T-helper 1 cell treated with Interleukin-12 subunit alpha and Interleukin-12 subunit beta and Interleukin-4 antibody, amounts not matched to agents 30 μg/mL and 1 μg/mL, for 36 hours (primary cell): ENCODE results near the gene B3GAT1.

Experiments used
- H3K27ac Mint-ChIP-seq: one replicate; pipeline ENCODE4 v1.8.0; 2021; ENCODE audit warnings: mild to moderate bottlenecking, mixed read lengths
- H3K27me3 Mint-ChIP-seq: one replicate; pipeline ENCODE4 v1.8.0; 2021; ENCODE audit warnings: low read depth, mixed read lengths
- H3K36me3 Mint-ChIP-seq: one replicate; pipeline ENCODE4 v1.8.0; 2021; ENCODE audit warnings: low read depth, mixed read lengths
- H3K4me1 Mint-ChIP-seq: one replicate; pipeline ENCODE4 v1.8.0; 2021; ENCODE audit warnings: low read depth, mixed read lengths
- H3K4me3 Mint-ChIP-seq: one replicate; pipeline ENCODE4 v1.8.0; 2021; ENCODE audit warnings: mild to moderate bottlenecking, moderate library complexity, mixed read lengths
- H3K9me3 Mint-ChIP-seq: one replicate; pipeline ENCODE4 v1.8.0; 2021; ENCODE audit warnings: mixed read lengths

The B3GAT1 gene

DNA sequence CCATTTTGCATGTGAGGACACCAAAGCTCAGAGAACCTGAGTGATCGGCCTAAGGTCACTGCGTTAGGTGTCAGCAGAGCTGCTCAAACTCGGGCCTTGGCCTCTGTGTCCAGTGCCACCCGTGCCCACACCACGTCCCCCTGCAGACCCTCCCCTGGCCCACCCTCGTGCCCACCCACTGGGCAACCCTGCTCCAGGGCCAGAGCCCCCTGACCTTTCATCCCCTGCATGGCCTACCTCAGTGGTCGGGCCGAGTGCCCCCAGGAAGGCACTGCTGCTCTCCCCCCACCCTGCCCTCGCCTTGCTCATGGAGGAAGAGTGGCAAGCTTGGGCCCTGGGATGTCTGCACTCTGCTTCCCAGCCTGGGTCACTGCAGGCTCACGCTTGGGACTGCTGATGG is 17.7 kb downstream of the B3GAT1 start:
- Mint-ChIP-seq H3K27ac (no peak overlapping the region), H3K9me3 (no peaks in the 10 kb centered on the region), H3K4me1 (no peaks in the 10 kb centered on the region), H3K4me3 (no peak overlapping the region), H3K36me3 (no peaks in the 10 kb centered on the region), H3K27me3 (no peaks in the 10 kb centered on the region)

DNA sequence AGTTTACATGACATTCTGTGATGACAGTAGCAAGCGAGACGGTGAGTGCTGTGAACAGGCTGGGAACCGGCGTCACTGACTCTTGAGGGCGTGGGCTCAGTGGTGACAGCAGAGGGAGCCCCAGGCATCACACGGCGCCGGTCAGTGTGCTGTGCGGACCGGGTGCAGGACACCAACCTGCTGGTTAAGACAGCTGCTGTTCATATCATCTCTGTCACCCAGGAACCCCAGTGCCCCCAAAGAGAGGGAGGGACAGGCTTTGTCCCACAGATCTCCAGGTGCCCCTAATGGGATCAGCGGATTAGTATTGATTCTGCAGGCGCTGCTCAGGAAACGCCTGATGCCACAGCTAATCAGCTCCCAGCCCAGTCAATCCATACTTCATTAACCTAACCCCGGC is 18.4 kb downstream of the B3GAT1 start:
- Mint-ChIP-seq H3K27me3 (no peaks in the 10 kb centered on the region), H3K4me1 (no peaks in the 10 kb centered on the region), H3K27ac (no peak overlapping the region), H3K9me3 (no peaks in the 10 kb centered on the region), H3K4me3 (no peak overlapping the region), H3K36me3 (no peaks in the 10 kb centered on the region)

GRCh38 chr11:134392953-134393615 is 19.0 kb downstream of the B3GAT1 start:
- H3K27ac Mint-ChIP-seq: no peak overlapping the region
- H3K9me3 Mint-ChIP-seq: no peaks in the 10 kb centered on the region
- H3K4me1 Mint-ChIP-seq: no peaks in the 10 kb centered on the region
- no peak overlapping the region for H3K4me3 Mint-ChIP-seq
- no peaks in the 10 kb centered on the region for H3K36me3 Mint-ChIP-seq
- H3K27me3 Mint-ChIP-seq: no peaks in the 10 kb centered on the region

DNA sequence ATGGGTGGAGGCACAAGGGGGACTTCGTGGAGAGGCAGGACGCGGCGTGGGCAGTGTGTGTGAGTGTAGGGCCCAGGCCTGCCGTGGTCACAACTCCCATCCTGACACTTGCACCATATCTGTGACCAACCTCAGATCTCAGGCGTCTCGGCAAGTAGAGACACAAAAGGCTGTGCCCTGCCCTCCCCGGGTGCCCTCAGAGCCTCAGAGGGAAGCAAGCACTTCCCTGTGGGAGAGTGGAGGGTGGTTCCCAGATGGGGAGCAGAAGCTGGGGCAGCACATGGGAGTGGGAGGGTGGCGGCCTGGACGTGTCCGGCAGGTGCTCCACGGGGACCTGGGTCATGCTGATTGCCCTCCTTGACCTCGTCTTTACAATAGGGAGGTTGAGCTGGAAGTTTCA is 20.4 kb downstream of the B3GAT1 start:
- H3K27ac Mint-ChIP-seq: no peak overlapping the region

GRCh38 chr11:134390706-134391569 is 21.1 kb downstream of the B3GAT1 start:
- H3K4me1 Mint-ChIP-seq: peaks cover 15% of the 10 kb centered on the region

More for the DNA sequence above, 20.4 kb downstream of the B3GAT1 start:
- Mint-ChIP-seq H3K36me3 (no peaks in the 10 kb centered on the region), H3K9me3 (no peaks in the 10 kb centered on the region), H3K4me1 (peaks cover 9% of the 10 kb centered on the region), H3K27me3 (peaks cover 7% of the 10 kb centered on the region), H3K4me3 (no peak overlapping the region)

GRCh38 chr11:134389464-134390180 is 22.4 kb downstream of the B3GAT1 start:
- peaks cover 12% of the 10 kb centered on the region for H3K27me3 Mint-ChIP-seq
- H3K9me3 Mint-ChIP-seq: no peaks in the 10 kb centered on the region
- no peak overlapping the region for H3K4me3 Mint-ChIP-seq
- peaks cover 17% of the 10 kb centered on the region for H3K4me1 Mint-ChIP-seq
- no peak overlapping the region for H3K27ac Mint-ChIP-seq
- H3K36me3 Mint-ChIP-seq: no peaks in the 10 kb centered on the region

More at GRCh38 chr11:134390706-134391569, 21.1 kb downstream of the B3GAT1 start:
- Mint-ChIP-seq H3K9me3 (no peaks in the 10 kb centered on the region), H3K4me3 (no peak overlapping the region), H3K27ac (no peak overlapping the region), H3K36me3 (no peaks in the 10 kb centered on the region), H3K27me3 (peaks cover 7% of the 10 kb centered on the region)

DNA sequence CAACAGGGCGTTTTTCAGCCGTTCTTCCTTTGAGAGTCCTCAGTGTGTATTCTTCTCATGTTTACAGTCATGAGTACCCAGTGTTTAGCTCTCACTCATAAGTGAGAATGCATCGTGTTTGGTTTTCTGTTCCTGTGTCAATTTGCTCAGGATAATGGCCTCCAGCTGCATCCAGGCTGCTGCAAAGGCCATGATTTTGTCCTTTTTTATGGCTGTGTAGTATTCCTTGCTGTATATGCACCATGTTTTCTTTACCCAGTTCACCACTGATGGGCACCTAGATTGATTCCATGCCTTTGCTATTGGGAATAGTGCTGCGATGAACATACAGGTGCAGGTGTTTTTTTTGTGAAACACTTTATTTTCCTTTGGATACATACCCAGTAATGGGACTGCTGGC is 23.5 kb downstream of the B3GAT1 start:
- Mint-ChIP-seq H3K27me3 (peaks cover 12% of the 10 kb centered on the region), H3K4me3 (no peak overlapping the region), H3K9me3 (no peaks in the 10 kb centered on the region), H3K4me1 (peaks cover 17% of the 10 kb centered on the region), H3K27ac (no peak overlapping the region), H3K36me3 (no peaks in the 10 kb centered on the region)

GRCh38 chr11:134387501-134387900 is 24.5 kb downstream of the B3GAT1 start:
- H3K27ac Mint-ChIP-seq: no peak overlapping the region
- H3K36me3 Mint-ChIP-seq: no peaks in the 10 kb centered on the region
- peaks cover 17% of the 10 kb centered on the region for H3K4me1 Mint-ChIP-seq
- peak overlapping the region; percentile 4 for H3K4me3 Mint-ChIP-seq
- H3K27me3 Mint-ChIP-seq: peaks cover 12% of the 10 kb centered on the region
- H3K9me3 Mint-ChIP-seq: no peaks in the 10 kb centered on the region

DNA sequence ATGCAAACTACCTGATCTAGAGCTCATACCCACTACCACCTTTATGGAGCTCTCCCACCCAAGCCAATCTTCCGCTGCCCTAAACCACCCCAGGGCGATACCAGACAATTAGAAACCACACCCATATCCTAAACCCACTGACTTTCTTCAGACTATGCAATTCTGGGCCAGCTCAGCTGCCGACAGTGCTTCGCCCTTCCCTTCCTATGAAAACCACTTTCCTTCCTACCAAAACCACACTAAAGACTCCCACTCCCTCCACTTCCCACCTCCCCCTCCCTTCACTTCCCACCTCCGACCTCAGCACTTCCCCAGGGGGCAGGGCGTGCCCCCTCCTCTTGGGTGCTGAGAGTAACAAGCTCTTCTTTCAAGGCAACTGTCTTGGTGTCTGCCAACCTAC is 25.1 kb downstream of the B3GAT1 start:
- H3K9me3 Mint-ChIP-seq: no peaks in the 10 kb centered on the region
- peaks cover 17% of the 10 kb centered on the region for H3K4me1 Mint-ChIP-seq

GRCh38 chr11:134385774-134386565 is 26.1 kb downstream of the B3GAT1 start:
- no peaks in the 10 kb centered on the region for H3K9me3 Mint-ChIP-seq
- H3K4me3 Mint-ChIP-seq: no peak overlapping the region
- H3K4me1 Mint-ChIP-seq: peaks cover 17% of the 10 kb centered on the region
- peaks cover 12% of the 10 kb centered on the region for H3K27me3 Mint-ChIP-seq
- no peak overlapping the region for H3K27ac Mint-ChIP-seq
- no peaks in the 10 kb centered on the region for H3K36me3 Mint-ChIP-seq

More for the DNA sequence above, 25.1 kb downstream of the B3GAT1 start:
- no peak overlapping the region for H3K27ac Mint-ChIP-seq
- peak overlapping the region; percentile 4 for H3K4me3 Mint-ChIP-seq
- H3K27me3 Mint-ChIP-seq: peaks cover 12% of the 10 kb centered on the region
- H3K36me3 Mint-ChIP-seq: no peaks in the 10 kb centered on the region

DNA sequence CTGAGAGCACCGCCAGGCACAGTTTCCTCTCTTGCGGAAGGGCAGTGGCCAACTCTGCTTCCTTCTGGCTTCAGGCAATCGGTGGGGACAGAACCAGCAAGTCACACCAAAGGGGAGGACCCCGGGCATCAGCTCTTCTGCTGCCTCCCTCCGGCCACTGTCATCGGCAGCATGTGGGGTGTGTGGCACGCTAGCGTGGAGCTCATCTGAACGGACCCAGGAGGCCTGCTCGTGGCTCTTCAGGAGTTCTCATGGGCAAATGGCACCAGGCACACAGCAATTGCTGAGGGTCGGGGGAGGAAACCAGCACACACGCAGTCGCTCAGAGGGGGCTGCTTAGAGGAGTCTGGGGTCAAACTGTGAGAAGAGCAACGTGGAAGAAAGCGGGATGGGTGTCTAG is 26.9 kb downstream of the B3GAT1 start:
- H3K9me3 Mint-ChIP-seq: no peaks in the 10 kb centered on the region
- no peaks in the 10 kb centered on the region for H3K36me3 Mint-ChIP-seq
- H3K27me3 Mint-ChIP-seq: peaks cover 12% of the 10 kb centered on the region
- H3K4me1 Mint-ChIP-seq: peaks cover 17% of the 10 kb centered on the region
- no peak overlapping the region for H3K27ac Mint-ChIP-seq
- H3K4me3 Mint-ChIP-seq: no peak overlapping the region

- Mint-ChIP-seq H3K4me3 (no peak overlapping the region), H3K27me3 (peaks cover 12% of the 10 kb centered on the region), H3K36me3 (no peaks in the 10 kb centered on the region), H3K27ac (no peak overlapping the region), H3K4me1 (peaks cover 17% of the 10 kb centered on the region), H3K9me3 (no peaks in the 10 kb centered on the region)
Measured at GRCh38 chr11:134384406-134384805, 27.6 kb downstream of the B3GAT1 start.

DNA sequence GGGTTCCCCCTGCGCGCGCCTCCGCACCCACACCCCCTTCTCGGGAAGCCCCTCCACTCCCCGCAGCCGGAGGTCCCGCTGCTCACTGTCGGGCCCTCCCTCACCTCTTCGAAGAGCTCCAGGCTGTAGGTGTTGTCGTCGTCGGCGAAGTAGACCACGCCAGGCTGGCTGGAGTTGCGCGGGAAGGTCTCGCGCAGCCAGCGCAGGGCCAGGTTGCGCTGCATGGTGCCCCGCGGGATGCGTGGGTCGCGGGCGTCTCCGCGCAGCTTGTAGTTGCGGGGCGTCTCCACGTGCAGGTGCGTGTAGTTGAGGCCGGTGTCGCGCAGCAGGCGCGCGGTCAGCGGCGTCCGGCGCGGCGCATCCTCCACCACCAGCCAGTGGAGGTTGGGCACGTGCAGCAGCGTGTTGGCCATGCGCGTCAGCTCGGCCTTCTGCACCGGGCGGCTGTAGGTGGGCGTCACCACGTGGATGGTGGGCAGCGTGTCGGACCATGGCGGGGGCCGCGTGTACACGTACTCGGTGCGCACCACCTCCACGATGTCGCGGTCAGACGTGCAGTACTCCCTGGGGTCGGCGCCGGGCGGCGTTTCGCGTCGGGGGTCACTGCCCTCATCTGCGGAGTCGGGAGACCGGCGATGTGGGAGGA is 28.3 kb downstream of the B3GAT1 start:
- no peak overlapping the region for H3K27ac Mint-ChIP-seq
- no peaks in the 10 kb centered on the region for H3K9me3 Mint-ChIP-seq
- no peaks in the 10 kb centered on the region for H3K36me3 Mint-ChIP-seq
- H3K4me3 Mint-ChIP-seq: no peak overlapping the region
- peaks cover 12% of the 10 kb centered on the region for H3K27me3 Mint-ChIP-seq
- peaks cover 17% of the 10 kb centered on the region for H3K4me1 Mint-ChIP-seq

GRCh38 chr11:134382830-134383229 is 29.2 kb downstream of the B3GAT1 start:
- no peaks in the 10 kb centered on the region for H3K36me3 Mint-ChIP-seq
- peaks cover 12% of the 10 kb centered on the region for H3K27me3 Mint-ChIP-seq
- no peak overlapping the region for H3K27ac Mint-ChIP-seq
- H3K4me1 Mint-ChIP-seq: peaks cover 17% of the 10 kb centered on the region
- H3K9me3 Mint-ChIP-seq: no peaks in the 10 kb centered on the region
- no peak overlapping the region for H3K4me3 Mint-ChIP-seq
